ENCODE results near the gene PROSER2. TPM values are rescaled to one million over a fixed set of nuclear protein-coding genes. Genes with fewer than 3 reads are reported as not detected.

Gene PROSER2
- total and polyA plus RNA-seq, 2 donors (not counting 1 experiment from before 2014, with no cell fraction given), result 0.07 TPM; not detected in 1

GRCh38 chr10:11835061-11835460 lies 11.9 kb downstream of the PROSER2 start:
- Histone ChIP-seq H3K4me2 (replicated peaks; ENCODE audit: low read depth, low read length, poor library complexity, severe bottlenecking) (no peak overlapping the region), H3K36me3 (replicated peaks in 1 of 2; ENCODE audit: control extremely low read depth in 1 of 2, control insufficient read depth in 1 of 2, extremely low read depth in 1 of 2, insufficient read depth in 2 of 2, low read length in 1 of 2) (no peaks in the 10 kb centered on the region), H3K27ac (ENCODE audit: low read length in 2 of 2) (no peak overlapping the region), H3K9ac (ENCODE audit: low read length) (no peak overlapping the region), H3K27me3 (replicated peaks in 1 of 4; ENCODE audit: control extremely low read depth in 1 of 4, control insufficient read depth in 3 of 4, insufficient read depth in 4 of 4, low read length in 3 of 4) (peaks cover 0 to 3% (median 0%) of the 10 kb centered on the region in 4 experiments), H4K20me1 (ENCODE audit: control insufficient read depth, insufficient read depth, low read length, poor library complexity, severe bottlenecking) (no peaks in the 10 kb centered on the region), H2AFZ (ENCODE audit: insufficient read depth, low read depth, low read length, poor library complexity, severe bottlenecking) (no peak overlapping the region), H3K9me3 (ENCODE audit: control extremely low read depth in 1 of 3, control insufficient read depth in 2 of 3, insufficient read depth in 1 of 3, low read length in 2 of 3) (no peaks in the 10 kb centered on the region), H3K79me2 (ENCODE audit: control insufficient read depth, insufficient read depth, low read length) (no peaks in the 10 kb centered on the region), H3K4me1 (ENCODE audit: control insufficient read depth in 2 of 2, insufficient read depth in 2 of 2, low read length in 2 of 2) (no peaks in the 10 kb centered on the region), H3K4me3 (ENCODE audit: control extremely low read depth in 1 of 5, extremely low read depth in 1 of 5, insufficient read depth in 1 of 5, low read depth in 2 of 5, low read length in 4 of 5) (no peak overlapping the region)
- Mint-ChIP-seq H3K4me3 (no peak overlapping the region), H3K27ac (no peak overlapping the region), H3K27me3 (peaks cover 5% of the 10 kb centered on the region), H3K4me1 (peaks cover 8% of the 10 kb centered on the region), H3K9me3 (ENCODE audit: insufficient read depth) (no peaks in the 10 kb centered on the region)
- WGBS (ENCODE audit: insufficient coverage), result 70% methylated on average over 5 of the region's 6 CpGs
- intact Hi-C loops (cut with micrococcal nuclease), result no loop called here
- TF ChIP-seq EZH2 (IDR thresholded peaks at IDR 0.05; ENCODE audit: borderline replicate concordance, insufficient read depth, low read depth, low read length, poor library complexity, severe bottlenecking), result no peak
- no peak for TF ChIP-seq CTCF (IDR thresholded peaks at IDR 0.05)
- POLR2A ChIA-PET, result interaction anchor here (0.7 kb wide), 1 partner anchor 208 kb away, joined by 4 read pairs; no protein-coding TSS in a partner anchor
- CTCF ChIA-PET, result no interaction called here
- ATAC-seq (ENCODE audit: low read depth) (no peak), DNase-seq (no peak)

- ATAC-seq (ENCODE audit: low read depth) (no peak), DNase-seq (no peak)
- no peaks in the 10 kb centered on the region for H3K4me1 ChIP-seq (ENCODE audit: control insufficient read depth in 2 of 2, insufficient read depth in 2 of 2, low read length in 2 of 2)
- no peaks in the 10 kb centered on the region for H3K9me3 ChIP-seq (ENCODE audit: control extremely low read depth in 1 of 3, control insufficient read depth in 2 of 3, insufficient read depth in 1 of 3, low read length in 2 of 3)
- Mint-ChIP-seq H3K27me3 (peaks cover 4% of the 10 kb centered on the region), H3K9me3 (ENCODE audit: insufficient read depth) (no peaks in the 10 kb centered on the region), H3K4me1 (peaks cover 8% of the 10 kb centered on the region), H3K4me3 (no peak overlapping the region), H3K27ac (no peak overlapping the region)
- intact Hi-C loops (cut with micrococcal nuclease), result no loop called here
- no peaks in the 10 kb centered on the region for H4K20me1 ChIP-seq (ENCODE audit: control insufficient read depth, insufficient read depth, low read length, poor library complexity, severe bottlenecking)
- H3K27me3 ChIP-seq (replicated peaks in 1 of 4; ENCODE audit: control extremely low read depth in 1 of 4, control insufficient read depth in 3 of 4, insufficient read depth in 4 of 4, low read length in 3 of 4), result peaks cover 0 to 3% (median 0%) of the 10 kb centered on the region in 4 experiments
- no peak overlapping the region for H3K27ac ChIP-seq (ENCODE audit: low read length in 2 of 2)
- no peak overlapping the region for H3K4me2 ChIP-seq (replicated peaks; ENCODE audit: low read depth, low read length, poor library complexity, severe bottlenecking)
- no peak overlapping the region for H3K4me3 ChIP-seq (ENCODE audit: control extremely low read depth in 1 of 5, extremely low read depth in 1 of 5, insufficient read depth in 1 of 5, low read depth in 2 of 5, low read length in 4 of 5)
- H3K79me2 ChIP-seq (ENCODE audit: control insufficient read depth, insufficient read depth, low read length), result no peaks in the 10 kb centered on the region
- WGBS (ENCODE audit: insufficient coverage), result 82% methylated on average over 6 of the region's 8 CpGs
- POLR2A ChIA-PET, result no interaction called here
- CTCF ChIA-PET, result no interaction called here
- no peak overlapping the region for H3K9ac ChIP-seq (ENCODE audit: low read length)
- no peak overlapping the region for H2AFZ ChIP-seq (ENCODE audit: insufficient read depth, low read depth, low read length, poor library complexity, severe bottlenecking)
- no peaks in the 10 kb centered on the region for H3K36me3 ChIP-seq (replicated peaks in 1 of 2; ENCODE audit: control extremely low read depth in 1 of 2, control insufficient read depth in 1 of 2, extremely low read depth in 1 of 2, insufficient read depth in 2 of 2, low read length in 1 of 2)
- TF ChIP-seq EZH2 (IDR thresholded peaks at IDR 0.05; ENCODE audit: borderline replicate concordance, insufficient read depth, low read depth, low read length, poor library complexity, severe bottlenecking) (no peak), CTCF (IDR thresholded peaks at IDR 0.05) (no peak)
Observed at GRCh38 chr10:11835704-11836103, 12.5 kb downstream of the PROSER2 start.
